K562 (cell line): ENCODE results near the gene PRKAG2. TPM values are rescaled to one million over a fixed set of nuclear protein-coding genes. Genes with fewer than 3 reads are reported as not detected.

Experiments
- ATAC-seq: fragments of 200-7000 bp; cut with Tn5 transposase; 3 replicates; pipeline ENCODE4 v1.9.1; 2020; ENCODE audit warnings: moderate library complexity
- BruUV-seq: library from RNA; stranded (reverse); fragments of 400-500 nt; replicated peaks from 2 replicates; lab custom pipeline; 2021; lab: Mats Ljungman, UMichigan
- CTCF ChIA-PET: fragments of 300-600 bp; formaldehyde crosslinking; extraction: SDS; loops from one replicate; lab custom pipeline; 2021; ENCODE audit warnings: low intra/inter-chr PET ratio; lab: Yijun Ruan, JAX
- POLR2A ChIA-PET: fragments of 300-600, 350-650 bp; sonication (Branson Sonifier 250); formaldehyde crosslinking; extraction: SDS; loops from one replicate; lab custom pipeline; 2021; ENCODE audit warnings: antibody characterized with exemption, inconsistent platforms; lab: Yijun Ruan, JAX
- DNase-seq, 4 experiments: peaks; one replicate each; pipeline versions ENCODE4 v3.0.0 to v3.0.0-alpha.2; 2011 to 2018; ENCODE audit warnings: low spot score in 3 of 4, mixed read lengths in 3 of 4; ENCODE audit errors: extremely low read depth in 1 of 4
- FAIRE-seq: peaks from 2 replicates; lab custom pipeline; 2011; peaks lifted over from hg19 to GRCh38; lab: Jason Lieb, UNC
- H2AFZ ChIP-seq: 2 replicates; pipeline ENCODE4 v1.6.0; 2011; ENCODE audit warnings: low read depth, low read length, control low read depth, inconsistent platforms
- H3K27ac ChIP-seq: fragments of 200-600 bp; 3 replicates; pipeline ENCODE4 v1.8.0; 2011; ENCODE audit warnings: low read depth, mild to moderate bottlenecking, control low read depth, inconsistent platforms, low read length, moderate library complexity, mixed read lengths; ENCODE audit errors: extremely low read depth
- H3K27me3 ChIP-seq, 2 experiments: fragments of 300-600 bp in 1 of 2; 2 replicates in 1 of 2; 3 replicates in 1 of 2; pipeline versions ENCODE4 v1.6.0 to v1.8.0; 2011; ENCODE audit warnings: inconsistent platforms in 2 of 2, low read length in 2 of 2, mild to moderate bottlenecking in 1 of 2, mixed read lengths in 1 of 2, moderate library complexity in 1 of 2; ENCODE audit not compliant: control insufficient read depth in 2 of 2, insufficient read depth in 2 of 2
- H3K36me3 ChIP-seq: fragments of 300-600 bp; 3 replicates; pipeline ENCODE4 v1.8.0; 2011; ENCODE audit warnings: mild to moderate bottlenecking, low read length, inconsistent platforms; ENCODE audit not compliant: control insufficient read depth, insufficient read depth
- H3K4me1 ChIP-seq, 2 experiments: fragments of 200-600 bp in 1 of 2; replicated peaks in 1 of 2; 2 replicates in 1 of 2; 3 replicates in 1 of 2; pipeline versions ENCODE4 v1.5.1 to v1.8.0; 2011; ENCODE audit warnings: inconsistent platforms in 2 of 2, low read length in 2 of 2, mild to moderate bottlenecking in 1 of 2, mixed read lengths in 1 of 2, moderate library complexity in 1 of 2; ENCODE audit not compliant: control insufficient read depth in 2 of 2, insufficient read depth in 2 of 2
- H3K4me2 ChIP-seq: 2 replicates; pipeline ENCODE4 v1.6.1; 2011; ENCODE audit warnings: low read length, control low read depth, inconsistent platforms, mixed read lengths; ENCODE audit not compliant: insufficient read depth
- H3K4me3 ChIP-seq: fragments of 200-600 bp; sonication (generic), shearing (Covaris generic); 2 replicates; pipeline ENCODE4 v1.5.1; 2016; ENCODE audit warnings: control low read depth, inconsistent platforms
- H3K79me2 ChIP-seq: fragments of 200-600 bp; 3 replicates; pipeline ENCODE4 v1.8.0; 2011; ENCODE audit warnings: low read length, inconsistent platforms; ENCODE audit not compliant: control insufficient read depth, insufficient read depth
- H3K9ac ChIP-seq, 2 experiments: 2 replicates each; pipeline versions ENCODE4 v1.6.0 to v1.6.1; 2011; ENCODE audit warnings: low read depth in 2 of 2, low read length in 2 of 2, control low read depth in 1 of 2, inconsistent platforms in 1 of 2, mild to moderate bottlenecking in 1 of 2, mixed read lengths in 1 of 2; ENCODE audit not compliant: insufficient read depth in 1 of 2
- H3K9me1 ChIP-seq: one replicate; pipeline ENCODE4 v1.6.0; 2011; ENCODE audit warnings: inconsistent platforms, mild to moderate bottlenecking, low read length, moderate library complexity; ENCODE audit not compliant: control insufficient read depth, insufficient read depth
- H3K9me3 ChIP-seq: replicated peaks from 2 replicates; pipeline ENCODE4 v1.5.1; 2011; ENCODE audit warnings: low read depth, low read length, inconsistent platforms; ENCODE audit not compliant: control insufficient read depth, insufficient read depth
- H4K20me1 ChIP-seq: replicated peaks from 2 replicates; pipeline ENCODE4 v1.6.1; 2011; ENCODE audit warnings: low read length, inconsistent platforms, mixed read lengths; ENCODE audit not compliant: control insufficient read depth, insufficient read depth
- ATF1 ChIP-seq, 2 experiments: fragments of 450-650 bp in 1 of 2; IDR thresholded peaks; 2 replicates each; pipeline ENCODE4 v1.6.1; 2016; ENCODE audit warnings: missing compliant biosample characterization in 1 of 2, missing genetic modification characterization in 1 of 2
- CGGBP1 ChIP-seq: fragments of 250-450 bp; sonication (Bioruptor Pico); IDR thresholded peaks from 2 replicates; pipeline ENCODE4 v1.9.0; 2021; ENCODE audit warnings: mild to moderate bottlenecking
- CHD4 ChIP-seq: fragments of 200-600 bp; sonication (generic); IDR thresholded peaks from 3 replicates; pipeline ENCODE4 v1.6.1; 2012; ENCODE audit warnings: low read depth, mild to moderate bottlenecking, mixed read lengths, low read length, inconsistent platforms; ENCODE audit not compliant: insufficient read depth, insufficient replicate concordance, poor library complexity, severe bottlenecking
- EHMT2 ChIP-seq: fragments of 450-650 bp; IDR thresholded peaks from 2 replicates; pipeline ENCODE4 v1.6.1; 2018; ENCODE audit warnings: antibody characterized with exemption
- HNRNPH1 ChIP-seq: fragments of 200-400 bp; formaldehyde crosslinking; optimal IDR thresholded peaks from 2 replicates; pipeline ENCODE3; 2017; ENCODE audit warnings: low read depth, mild to moderate bottlenecking, low read length, moderate library complexity
- MEF2A ChIP-seq: IDR thresholded peaks from 2 replicates; pipeline ENCODE4 v1.6.1; 2011; ENCODE audit warnings: low read depth, mild to moderate bottlenecking, low read length, moderate library complexity; ENCODE audit not compliant: control insufficient read depth
- SAP30 ChIP-seq: fragments of 200-600 bp; sonication (generic); IDR thresholded peaks from 2 replicates; pipeline ENCODE4 v1.6.1; 2012; ENCODE audit warnings: borderline replicate concordance, low read depth, mild to moderate bottlenecking, moderate library complexity, low read length, control low read depth, inconsistent platforms; ENCODE audit not compliant: insufficient read depth, poor library complexity, severe bottlenecking
- SIN3B ChIP-seq: fragments of 450-650 bp; IDR thresholded peaks from 2 replicates; pipeline ENCODE4 v1.6.1; 2017; ENCODE audit warnings: low read depth, mild to moderate bottlenecking, moderate library complexity
- SOX6 ChIP-seq: fragments of 450-650 bp; IDR thresholded peaks from 2 replicates; pipeline ENCODE4 v1.6.1; 2014; ENCODE audit warnings: mild to moderate bottlenecking
- ZBTB8A ChIP-seq: fragments of 450-650 bp; IDR thresholded peaks from 2 replicates; pipeline ENCODE4 v1.6.1; 2018; ENCODE audit warnings: mild to moderate bottlenecking, moderate library complexity; ENCODE audit not compliant: partially characterized antibody
- whole genome bisulfite sequencing: fragments of 100-300 bp; shearing (Covaris generic); methylation state at CpG from one replicate; pipeline ENCODE4 v1.1.6; 2016; ENCODE audit warnings: low coverage, mixed read lengths; ENCODE audit not compliant: insufficient coverage; ENCODE audit errors: missing lambda C conversion rate; 5-methylcytosine and 5-hydroxymethylcytosine counted together
- in situ Hi-C: fragments of 300-500 bp; cut with MboI; formaldehyde crosslinking; loops from 4 replicates; pipeline ENCODE4 v1.15.0; 2018; ENCODE audit warnings: inconsistent platforms, mixed read lengths
- intact Hi-C: fragments of 100-400 bp; cut with micrococcal nuclease; formaldehyde crosslinking; loops from 2 replicates; pipeline ENCODE4 v1.14.2; 2022
- polyA plus RNA-seq, 8 experiments: library from polyadenylated mRNA; depleted of rRNA in 4 of 8; stranded (reverse) in 5 of 8; unstranded in 3 of 8; fragments of >200 nt; fragmentation: Nextera tagmentation in 2 of 8; fragmentation: Illumina TruSeq in 1 of 8; extraction: Ambion mirVana in 2 of 8; extraction: Trizol in 1 of 8; gene quantifications; 2 replicates each; pipeline versions ENCODE4 v1.2.1 to v1.2.3, GENCODE V29; 2011 to 2014; ENCODE audit warnings: inconsistent platforms in 1 of 8, missing spikeins in 1 of 8
- total RNA-seq, 7 experiments: library from RNA; depleted of rRNA in 6 of 7; stranded (reverse); fragments of >200 nt in 6 of 7; fragmentation: Illumina TruSeq in 2 of 7; extraction: Trizol in 2 of 7; gene quantifications; 2 replicates each; pipeline versions ENCODE4 v1.2.1 to v1.2.3, GENCODE V29; 2011 to 2021; ENCODE audit warnings: low replicate concordance in 1 of 7

Gene PRKAG2
- total and polyA plus RNA-seq, 9 of the 15 experiments (the other 6 are each of a cell fraction or from before 2014, with no cell fraction given): 0.99 to 5.6 (median 3.3) TPM

- ChIA-PET CTCF (interaction anchor here (0.6 kb wide), 3 partner anchors 204 to 1153 kb away, joined by 3 read pairs; no protein-coding TSS in a partner anchor), POLR2A (interaction anchor here (0.6 to 5.5 kb wide), 17 partner anchors 11 to 1195 kb away, joined by 3 to 71 read pairs (median 3); partner anchors contain the start of gene LRRC61)
- ATAC-seq: peak; percentile 27
- peaks cover 0 to under 1% of the 10 kb centered on the region in 2 experiments; a peak in 1 of 5 replicates for H3K27me3 ChIP-seq
- H3K9ac ChIP-seq: peak overlapping the region; percentile 94
- H2AFZ ChIP-seq: no peak overlapping the region
- peak overlapping the region; percentile 69 for H3K4me3 ChIP-seq
- in situ Hi-C loops: no loop called here
- no peaks in the 10 kb centered on the region for H3K9me1 ChIP-seq
- intact Hi-C loops: loop anchor here (5.0 kb wide), 1 partner anchor 114 kb away; no protein-coding TSS in a partner anchor
- TSS peak; percentile 37 for BruUV-seq
- H3K36me3 ChIP-seq: peaks cover 27% of the 10 kb centered on the region
- under 1% methylated on average over 36 of the region's 36 CpGs for WGBS
- peaks cover 25 to 28% of the 10 kb centered on the region in 2 experiments; a peak in 4 of 5 replicates for H3K4me1 ChIP-seq
- H3K79me2 ChIP-seq: peaks cover 60% of the 10 kb centered on the region
- peaks cover 5% of the 10 kb centered on the region for H3K9me3 ChIP-seq
- peaks cover 53% of the 10 kb centered on the region for H4K20me1 ChIP-seq
- peak in 2 of 4 experiments; percentile 31 to 69 for DNase-seq
- FAIRE-seq: no peak
- H3K4me2 ChIP-seq: peak overlapping the region; percentile 97
- peak overlapping the region; percentile 89 for H3K27ac ChIP-seq
- TF ChIP-seq SIN3B (no peak; the same call in 1 of the 2 replicates), SOX6 (0 out of 2 replicates have a peak, but pooled peaks have one; percentile 29), SAP30 (peak; percentile 26), EHMT2 (0 out of 2 replicates have a peak, but pooled peaks have one; percentile 53), ATF1 (CRISPR knock-in tag; IDR thresholded peaks at IDR 0.05) (no peak), ATF1 (tag; IDR thresholded peaks at IDR 0.05) (no peak), CHD4 (no peak), MEF2A (no peak), CGGBP1 (no peak), ZBTB8A (no peak), HNRNPH1 (no peak)
Observed at GRCh38 chr7:151518105-151518946, 358.6 kb downstream of the PRKAG2 start.
